ENCODE measurements around the gene WWC1. TPM values are rescaled to one million over a fixed set of nuclear protein-coding genes. Genes with fewer than 3 reads are reported as not detected.
A peak's percentile ranks its signal among the peaks of the same experiment; 100 is the strongest.

WWC1 gene
- total RNA-seq, 1 experiment from 2014 or later = 108 TPM

DNA sequence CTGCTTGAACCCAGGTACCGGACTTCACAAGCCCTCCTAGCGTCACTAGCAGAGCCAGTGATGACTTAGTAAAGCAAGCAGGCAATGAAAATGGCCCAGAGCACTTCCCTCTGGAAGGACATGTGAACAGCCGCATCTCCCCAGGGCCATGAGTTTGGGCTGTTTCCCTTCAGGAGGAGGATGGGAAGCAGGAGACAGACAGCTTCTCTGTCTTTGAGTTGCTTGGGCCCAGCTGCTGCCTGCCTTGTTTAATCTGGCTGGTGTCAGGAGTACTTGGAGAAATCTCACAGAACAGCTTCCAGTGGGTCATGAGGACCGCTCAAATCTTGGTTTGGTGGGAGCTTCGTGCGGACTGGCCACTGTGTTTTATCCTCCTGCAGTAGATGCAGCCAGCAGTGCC, 25.4 kb upstream of the WWC1 start:
- no peaks in the 10 kb centered on the region for H3K36me3 ChIP-seq (ENCODE audit: control insufficient read depth, insufficient read depth, low read length)
- intact Hi-C loops (cut with micrococcal nuclease; ENCODE audit: unreplicated experiment) = no loop called here
- no peak overlapping the region for H3K4me3 Mint-ChIP-seq (ENCODE audit: unreplicated experiment)
- peaks cover 20% of the 10 kb centered on the region for H3K4me1 Mint-ChIP-seq (ENCODE audit: low read depth, unreplicated experiment)
- H3K9me3 Mint-ChIP-seq (ENCODE audit: unreplicated experiment) = no peaks in the 10 kb centered on the region
- CTCF ChIA-PET = no interaction called here
- no peak overlapping the region for H3K27ac Mint-ChIP-seq (ENCODE audit: unreplicated experiment)
- TF ChIP-seq, protein P1, sequence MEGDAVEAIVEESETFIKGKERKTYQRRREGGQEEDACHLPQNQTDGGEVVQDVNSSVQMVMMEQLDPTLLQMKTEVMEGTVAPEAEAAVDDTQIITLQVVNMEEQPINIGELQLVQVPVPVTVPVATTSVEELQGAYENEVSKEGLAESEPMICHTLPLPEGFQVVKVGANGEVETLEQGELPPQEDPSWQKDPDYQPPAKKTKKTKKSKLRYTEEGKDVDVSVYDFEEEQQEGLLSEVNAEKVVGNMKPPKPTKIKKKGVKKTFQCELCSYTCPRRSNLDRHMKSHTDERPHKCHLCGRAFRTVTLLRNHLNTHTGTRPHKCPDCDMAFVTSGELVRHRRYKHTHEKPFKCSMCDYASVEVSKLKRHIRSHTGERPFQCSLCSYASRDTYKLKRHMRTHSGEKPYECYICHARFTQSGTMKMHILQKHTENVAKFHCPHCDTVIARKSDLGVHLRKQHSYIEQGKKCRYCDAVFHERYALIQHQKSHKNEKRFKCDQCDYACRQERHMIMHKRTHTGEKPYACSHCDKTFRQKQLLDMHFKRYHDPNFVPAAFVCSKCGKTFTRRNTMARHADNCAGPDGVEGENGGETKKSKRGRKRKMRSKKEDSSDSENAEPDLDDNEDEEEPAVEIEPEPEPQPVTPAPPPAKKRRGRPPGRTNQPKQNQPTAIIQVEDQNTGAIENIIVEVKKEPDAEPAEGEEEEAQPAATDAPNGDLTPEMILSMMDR (IDR thresholded peaks at IDR 0.05; ENCODE audit: insufficient read depth in 1 of 2, low read depth in 1 of 2, low read length in 1 of 2, severe bottlenecking in 1 of 2, unreplicated experiment in 1 of 2) = no peak
- peaks cover 20% of the 10 kb centered on the region for H3K4me1 ChIP-seq
- POLR2A ChIA-PET = no interaction called here
- no peak overlapping the region for H3K4me3 ChIP-seq (ENCODE audit: low read depth, low read length)
- no peaks in the 10 kb centered on the region for H3K9me3 ChIP-seq
- BruUV-seq (replicated peaks) = no TSS peak
- H3K36me3 Mint-ChIP-seq (ENCODE audit: insufficient read depth, unreplicated experiment) = peaks cover 13% of the 10 kb centered on the region
- no peaks in the 10 kb centered on the region for H3K27me3 Mint-ChIP-seq (ENCODE audit: insufficient read depth, unreplicated experiment)
- DNase-seq = no peak
- H3K27me3 ChIP-seq (replicated peaks; ENCODE audit: control insufficient read depth, insufficient read depth, low read length) = no peaks in the 10 kb centered on the region

DNA sequence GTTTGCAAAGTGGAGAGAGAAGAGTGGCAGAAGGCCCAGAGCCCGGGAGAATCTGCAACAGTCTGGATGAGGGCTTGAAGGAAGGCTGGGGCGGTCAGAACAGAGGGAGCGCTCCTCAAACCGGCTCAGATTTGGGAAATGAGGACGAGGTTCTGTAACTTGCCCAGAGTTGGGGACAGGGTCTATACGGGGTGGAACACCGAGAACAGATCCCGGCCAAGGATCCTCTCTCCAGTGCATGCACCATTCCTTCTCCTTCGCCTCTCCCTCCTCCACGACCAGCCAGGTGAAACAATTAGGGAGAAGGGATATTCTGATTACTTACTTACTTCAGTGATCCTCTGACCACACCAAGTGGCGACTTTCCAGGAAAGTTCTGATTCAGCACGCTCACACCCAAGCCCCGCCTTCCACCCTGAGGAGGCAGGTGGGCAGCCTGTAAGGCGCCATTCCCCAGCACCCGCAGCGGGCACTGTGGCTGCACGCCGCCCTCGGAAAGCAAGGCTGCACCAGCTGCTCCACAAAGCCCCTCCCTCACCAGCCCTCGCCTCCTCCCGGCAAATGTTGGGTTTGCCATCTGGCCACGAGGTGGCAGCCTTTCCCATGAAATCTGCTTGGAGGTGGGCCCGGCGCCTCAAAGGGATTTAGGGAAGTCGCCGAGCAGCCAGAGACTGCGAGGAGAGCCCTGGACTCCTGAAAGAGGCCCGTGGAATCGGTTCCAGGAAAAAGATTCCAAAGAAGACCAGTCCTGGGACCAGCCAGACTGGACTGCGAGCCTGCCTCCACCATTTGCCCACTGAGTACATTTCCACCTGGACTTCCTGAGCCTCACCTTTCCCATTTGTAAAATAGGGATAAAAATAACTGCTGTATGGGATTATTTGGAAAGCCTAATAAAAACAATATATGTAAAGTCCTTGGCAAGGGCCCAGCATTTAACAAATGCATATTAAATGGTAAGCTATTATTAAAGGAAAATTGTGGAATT, 22.2 kb upstream of the WWC1 start:
- H3K9me3 ChIP-seq = no peaks in the 10 kb centered on the region
- BruUV-seq (replicated peaks) = TSS peak; percentile 89
- peak overlapping the region; percentile 86 for H3K27ac Mint-ChIP-seq (ENCODE audit: unreplicated experiment)
- ChIA-PET POLR2A (interaction anchor here (0.9 kb wide), 2 partner anchors 17 to 59 kb away, joined by 3 to 4 read pairs; no protein-coding TSS in a partner anchor), CTCF (interaction anchor here (0.6 to 3.4 kb wide), 11 partner anchors 12 to 161 kb away, joined by 3 to 25 read pairs (median 5); partner anchors contain the start of gene WWC1)
- H3K4me1 Mint-ChIP-seq (ENCODE audit: low read depth, unreplicated experiment) = peaks cover 31% of the 10 kb centered on the region
- intact Hi-C loops (cut with micrococcal nuclease; ENCODE audit: unreplicated experiment) = loop anchor here (1.0 kb wide), 3 partner anchors 153 to 217 kb away; partner anchors contain the start of gene RARS1
- peaks cover 23% of the 10 kb centered on the region for H3K4me1 ChIP-seq
- TF ChIP-seq, protein P1 (IDR thresholded peaks at IDR 0.05; ENCODE audit: insufficient read depth in 1 of 2, low read depth in 1 of 2, low read length in 1 of 2, severe bottlenecking in 1 of 2, unreplicated experiment in 1 of 2) = peak; percentile 85 to 88
- peak overlapping the region; percentile 83 for H3K4me3 Mint-ChIP-seq (ENCODE audit: unreplicated experiment)
- H3K27me3 Mint-ChIP-seq (ENCODE audit: insufficient read depth, unreplicated experiment) = no peaks in the 10 kb centered on the region
- peak overlapping the region; percentile 43 for H3K4me3 ChIP-seq (ENCODE audit: low read depth, low read length)
- DNase-seq = peak; percentile 92 to 96
- H3K36me3 ChIP-seq (ENCODE audit: control insufficient read depth, insufficient read depth, low read length) = no peaks in the 10 kb centered on the region
- no peaks in the 10 kb centered on the region for H3K9me3 Mint-ChIP-seq (ENCODE audit: unreplicated experiment)
- no peaks in the 10 kb centered on the region for H3K27me3 ChIP-seq (replicated peaks; ENCODE audit: control insufficient read depth, insufficient read depth, low read length)
- H3K36me3 Mint-ChIP-seq (ENCODE audit: insufficient read depth, unreplicated experiment) = peaks cover 8% of the 10 kb centered on the region

DNA sequence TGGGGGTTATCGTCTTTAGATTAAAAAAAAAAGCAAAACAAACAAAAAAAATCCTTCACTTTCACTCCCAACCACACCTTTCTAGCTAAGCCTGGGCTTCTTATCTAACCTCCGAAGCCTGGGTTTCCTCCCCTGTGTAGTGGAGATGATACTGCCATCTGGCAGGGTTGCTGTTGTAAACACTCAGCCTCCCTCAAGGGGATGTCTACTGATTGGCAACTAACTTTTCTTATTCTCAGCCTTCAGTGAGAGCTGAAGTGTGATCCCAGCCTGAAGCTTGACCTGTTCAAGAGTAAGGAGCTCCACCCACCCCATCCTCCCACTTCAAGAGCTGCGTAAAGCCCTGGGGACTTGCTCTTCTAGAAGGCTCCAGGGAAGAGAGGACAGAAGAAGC, 21.5 kb upstream of the WWC1 start:
- peaks cover 8% of the 10 kb centered on the region for H3K36me3 Mint-ChIP-seq (ENCODE audit: insufficient read depth, unreplicated experiment)
- no peaks in the 10 kb centered on the region for H3K27me3 Mint-ChIP-seq (ENCODE audit: insufficient read depth, unreplicated experiment)
- Histone ChIP-seq H3K36me3 (ENCODE audit: control insufficient read depth, insufficient read depth, low read length) (no peaks in the 10 kb centered on the region), H3K4me3 (ENCODE audit: low read depth, low read length) (no peak overlapping the region), H3K9me3 (no peaks in the 10 kb centered on the region), H3K4me1 (peaks cover 23% of the 10 kb centered on the region), H3K27me3 (replicated peaks; ENCODE audit: control insufficient read depth, insufficient read depth, low read length) (no peaks in the 10 kb centered on the region)
- BruUV-seq (replicated peaks) = no TSS peak
- H3K4me1 Mint-ChIP-seq (ENCODE audit: low read depth, unreplicated experiment) = peaks cover 38% of the 10 kb centered on the region
- peak overlapping the region; percentile 86 for H3K27ac Mint-ChIP-seq (ENCODE audit: unreplicated experiment)
- peak overlapping the region; percentile 83 for H3K4me3 Mint-ChIP-seq (ENCODE audit: unreplicated experiment)
- DNase-seq = peak; percentile 39 to 67
- ChIA-PET POLR2A (interaction anchor here (0.7 to 1.3 kb wide), 7 partner anchors 12 to 58 kb away, joined by 3 to 11 read pairs (median 3); partner anchors contain the start of gene WWC1), CTCF (interaction anchor here (0.5 to 3.4 kb wide), 15 partner anchors 12 to 189 kb away, joined by 3 to 25 read pairs (median 4); partner anchors contain the start of gene WWC1)
- TF ChIP-seq, protein P1 (IDR thresholded peaks at IDR 0.05; ENCODE audit: insufficient read depth in 1 of 2, low read depth in 1 of 2, low read length in 1 of 2, severe bottlenecking in 1 of 2, unreplicated experiment in 1 of 2) = no peak
- H3K9me3 Mint-ChIP-seq (ENCODE audit: unreplicated experiment) = no peaks in the 10 kb centered on the region
- intact Hi-C loops (cut with micrococcal nuclease; ENCODE audit: unreplicated experiment) = loop anchor here (1.0 to 10.0 kb wide), 10 partner anchors 18 to 305 kb away; partner anchors contain the start of genes PANK3 and RARS1

Measured in Caco-2 (cell line).